Neural progenitor cell (in vitro differentiated cells): ENCODE data around the gene CYP1A2.

ENCODE experiments used
- EZH2 ChIP-seq: fragments of 200-600 bp; sonication (generic); IDR thresholded peaks from 2 replicates; pipeline ENCODE4 v1.6.1; 2017; ENCODE audit warnings: antibody characterized with exemption, mild to moderate bottlenecking, moderate library complexity
- TF ChIP-seq, protein P1 (sequence below): fragments of 200-600 bp; sonication (generic); IDR thresholded peaks from 2 replicates; pipeline ENCODE4 v1.5.1; 2017; ENCODE audit warnings: antibody characterized with exemption, mild to moderate bottlenecking

DNA sequence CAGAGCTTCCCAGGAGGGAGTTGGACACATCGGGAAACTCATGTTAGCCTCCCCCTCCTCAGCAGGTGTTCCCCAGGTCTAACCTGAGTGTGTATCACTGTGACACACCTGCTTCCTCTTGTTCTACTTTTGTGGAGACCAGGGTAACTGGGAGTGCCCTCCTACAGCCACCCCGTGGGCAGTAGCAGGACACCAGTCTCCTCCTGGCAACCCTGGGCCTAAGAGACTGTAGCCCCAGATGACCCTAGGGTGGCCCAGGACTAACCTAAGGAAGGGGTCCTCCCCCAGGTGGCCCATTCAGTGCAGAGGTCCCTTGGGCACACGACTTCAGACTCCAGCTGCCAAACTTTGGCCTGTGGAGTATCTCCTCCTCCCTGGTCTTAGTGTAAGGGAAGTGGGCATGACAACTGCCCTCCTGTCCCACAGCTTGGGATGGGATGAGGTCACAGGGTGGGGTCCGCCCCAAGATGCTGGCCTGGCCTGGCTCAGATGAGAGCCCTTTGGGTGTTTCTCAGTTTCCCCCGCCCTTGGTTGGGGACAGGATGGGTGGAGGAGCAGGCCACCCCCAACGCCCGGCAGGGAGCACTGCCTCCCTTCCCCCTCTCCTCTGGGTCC, 38.0 kb downstream of the CYP1A2 start:
- TF ChIP-seq, protein P1, sequence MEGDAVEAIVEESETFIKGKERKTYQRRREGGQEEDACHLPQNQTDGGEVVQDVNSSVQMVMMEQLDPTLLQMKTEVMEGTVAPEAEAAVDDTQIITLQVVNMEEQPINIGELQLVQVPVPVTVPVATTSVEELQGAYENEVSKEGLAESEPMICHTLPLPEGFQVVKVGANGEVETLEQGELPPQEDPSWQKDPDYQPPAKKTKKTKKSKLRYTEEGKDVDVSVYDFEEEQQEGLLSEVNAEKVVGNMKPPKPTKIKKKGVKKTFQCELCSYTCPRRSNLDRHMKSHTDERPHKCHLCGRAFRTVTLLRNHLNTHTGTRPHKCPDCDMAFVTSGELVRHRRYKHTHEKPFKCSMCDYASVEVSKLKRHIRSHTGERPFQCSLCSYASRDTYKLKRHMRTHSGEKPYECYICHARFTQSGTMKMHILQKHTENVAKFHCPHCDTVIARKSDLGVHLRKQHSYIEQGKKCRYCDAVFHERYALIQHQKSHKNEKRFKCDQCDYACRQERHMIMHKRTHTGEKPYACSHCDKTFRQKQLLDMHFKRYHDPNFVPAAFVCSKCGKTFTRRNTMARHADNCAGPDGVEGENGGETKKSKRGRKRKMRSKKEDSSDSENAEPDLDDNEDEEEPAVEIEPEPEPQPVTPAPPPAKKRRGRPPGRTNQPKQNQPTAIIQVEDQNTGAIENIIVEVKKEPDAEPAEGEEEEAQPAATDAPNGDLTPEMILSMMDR = no peak
- TF ChIP-seq EZH2 = no peak
